Measurements from ENCODE around the gene DGUOK.

DGUOK gene

DNA sequence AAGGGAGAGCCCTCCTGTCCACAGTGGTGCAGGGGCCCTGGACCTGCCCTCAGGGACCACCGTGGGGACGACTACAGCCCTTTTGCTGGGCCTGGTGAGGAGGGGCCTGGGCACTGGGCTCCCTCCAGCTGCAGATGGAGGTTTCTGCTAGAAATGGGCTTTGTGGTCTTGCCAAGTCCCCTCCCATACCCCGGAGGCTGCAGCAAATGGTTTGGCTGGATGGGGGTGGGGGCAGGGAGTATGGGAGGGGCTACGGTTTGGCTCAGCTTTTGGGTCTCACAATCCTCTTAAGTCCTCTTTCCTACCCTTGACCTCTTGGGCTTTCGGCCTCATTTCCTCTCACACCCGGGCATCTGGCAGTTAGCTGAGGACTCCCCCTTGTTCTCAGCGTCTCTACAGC is 79.8 kb downstream of the DGUOK start:
- Mint-ChIP-seq H3K4me3 (no peak overlapping the region), H3K9me3 (no peaks in the 10 kb centered on the region), H3K36me3 (ENCODE audit: low read depth) (peaks cover 71% of the 10 kb centered on the region), H3K27me3 (no peaks in the 10 kb centered on the region), H3K4me1 (ENCODE audit: low read depth) (peaks cover 60% of the 10 kb centered on the region), H3K27ac (no peak overlapping the region)
- no peak for DNase-seq

DNA sequence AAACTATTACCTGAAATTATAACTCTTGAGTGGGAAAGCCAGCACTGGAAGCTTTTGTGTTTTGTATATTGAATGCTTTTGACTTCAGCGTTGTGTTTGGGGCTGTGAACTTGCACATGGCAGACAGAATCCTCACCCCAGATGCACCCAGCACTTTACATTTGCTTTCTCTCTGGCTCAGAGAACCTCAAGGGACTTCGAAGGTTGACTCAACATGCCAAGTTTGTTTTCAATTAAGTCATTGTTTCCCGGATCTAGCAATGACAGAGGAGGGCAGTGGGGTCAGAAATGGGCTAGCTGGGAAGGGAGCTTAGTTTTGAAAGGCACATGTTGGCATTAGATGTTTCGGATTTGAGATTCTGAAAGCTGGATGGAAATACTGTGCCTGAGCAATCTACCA is 80.4 kb downstream of the DGUOK start:
- H3K9me3 Mint-ChIP-seq, result no peaks in the 10 kb centered on the region
- peaks cover 73% of the 10 kb centered on the region for H3K36me3 Mint-ChIP-seq (ENCODE audit: low read depth)
- H3K27me3 Mint-ChIP-seq, result no peaks in the 10 kb centered on the region
- peaks cover 58% of the 10 kb centered on the region for H3K4me1 Mint-ChIP-seq (ENCODE audit: low read depth)
- H3K4me3 Mint-ChIP-seq, result no peak overlapping the region
- DNase-seq, result no peak
- peak overlapping the region; percentile 26 for H3K27ac Mint-ChIP-seq

DNA sequence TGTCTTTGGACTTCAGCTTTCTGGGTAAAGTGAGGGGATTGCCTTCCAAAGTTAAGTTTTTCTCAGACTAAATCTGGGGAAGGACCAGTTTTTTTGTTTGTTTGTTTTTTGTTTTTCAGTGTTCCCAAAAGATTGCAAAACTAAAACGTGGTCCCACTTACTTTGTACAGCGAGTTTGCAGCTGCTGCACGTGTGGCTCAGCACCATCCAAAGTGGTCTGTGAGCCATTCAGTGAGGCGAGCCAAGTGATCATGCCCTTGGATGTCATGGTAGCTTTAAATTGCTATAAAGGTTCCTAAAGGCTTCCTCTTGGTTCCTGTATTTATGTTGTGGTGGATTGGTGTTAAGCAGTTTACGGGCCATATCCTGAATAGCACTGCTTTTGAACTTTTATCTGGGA is 81.0 kb downstream of the DGUOK start:
- no peaks in the 10 kb centered on the region for H3K9me3 Mint-ChIP-seq
- H3K4me3 Mint-ChIP-seq, result no peak overlapping the region
- peaks cover 76% of the 10 kb centered on the region for H3K36me3 Mint-ChIP-seq (ENCODE audit: low read depth)
- no peak for DNase-seq
- H3K27me3 Mint-ChIP-seq, result no peaks in the 10 kb centered on the region
- peaks cover 63% of the 10 kb centered on the region for H3K4me1 Mint-ChIP-seq (ENCODE audit: low read depth)
- no peak overlapping the region for H3K27ac Mint-ChIP-seq
